SH-SY5Y (cell line): ENCODE data around the gene MAL.

Experiments
- GATA2 ChIP-seq: IDR thresholded peaks from 2 replicates; pipeline ENCODE4 v1.6.1; 2011; ENCODE audit warnings: mild to moderate bottlenecking, low read depth, low read length
- GATA3 ChIP-seq: IDR thresholded peaks from 2 replicates; pipeline ENCODE4 v1.6.1; 2011; ENCODE audit warnings: low read depth, mild to moderate bottlenecking, low read length, moderate library complexity

GRCh38 chr2:95041060-95041823 lies 15.7 kb downstream of the MAL start:
- TF ChIP-seq GATA2 = no peak
- TF ChIP-seq GATA3 = no peak
